Esophagus muscularis mucosa (tissue), 4 donors: ENCODE data around the gene MELTF. TPM values are rescaled to one million over a fixed set of nuclear protein-coding genes. Genes with fewer than 3 reads are reported as not detected.

Experiments
- DNase-seq: peaks from one replicate; pipeline ENCODE4 v3.0.0-alpha.2; 2017; ENCODE audit errors: extremely low spot score
- H3K27ac ChIP-seq, 4 donors: fragments of 200-600 bp; sonication (generic); replicated peaks in 1 of 4; 1 replicate in 3 of 4; 2 replicates in 1 of 4; pipeline ENCODE4 v1.5.1; 2016 to 2019; ENCODE audit warnings: mild to moderate bottlenecking in 1 of 4
- H3K27me3 ChIP-seq, 4 donors: fragments of 200-600 bp; sonication (generic); one replicate each; pipeline versions ENCODE4 v1.5.1 to v1.6.0; 2016 to 2019
- H3K36me3 ChIP-seq, 4 donors: fragments of 200-600 bp; sonication (generic); one replicate each; pipeline ENCODE4 v1.5.1; 2016 to 2019
- H3K4me1 ChIP-seq, 4 donors: fragments of 200-600 bp; sonication (generic); one replicate each; pipeline ENCODE4 v1.5.1; 2016 to 2019
- H3K4me3 ChIP-seq, 4 donors: fragments of 200-600 bp; sonication (generic); 1 replicate in 2 of 4; 2 replicates in 2 of 4; pipeline ENCODE4 v1.5.1; 2016 to 2019; ENCODE audit warnings: mild to moderate bottlenecking in 4 of 4, moderate library complexity in 1 of 4
- H3K9me3 ChIP-seq, 4 donors: fragments of 200-600 bp; sonication (generic); 1 replicate in 3 of 4; 2 replicates in 1 of 4; pipeline ENCODE4 v1.5.1; 2016 to 2019
- CTCF ChIP-seq, 3 experiments: fragments of 200-600 bp in 2 of 3; fragments of 450-650 bp in 1 of 3; sonication (generic) in 2 of 3; IDR thresholded peaks; one replicate each; pipeline ENCODE4 v1.5.1; 2017 to 2019; ENCODE audit warnings: antibody characterized with exemption in 3 of 3, mild to moderate bottlenecking in 2 of 3, moderate library complexity in 1 of 3
- EP300 ChIP-seq: sonication (generic); formaldehyde crosslinking; IDR thresholded peaks from one replicate; pipeline ENCODE4 v1.6.1; 2017; ENCODE audit warnings: antibody characterized with exemption
- POLR2A ChIP-seq: fragments of 450-650 bp; IDR thresholded peaks from one replicate; pipeline ENCODE4 v1.6.1; 2017; ENCODE audit warnings: antibody characterized with exemption, moderate library complexity, mild to moderate bottlenecking, low read depth
- POLR2AphosphoS5 ChIP-seq, 2 donors: sonication (generic); formaldehyde crosslinking; IDR thresholded peaks; one replicate each; pipeline ENCODE4 v1.6.1; 2017; ENCODE audit warnings: antibody characterized with exemption in 2 of 2
- WGBS: methylation state at CpG from one replicate; pipeline ENCODE4 v1.1.5; 2018; 5-methylcytosine and 5-hydroxymethylcytosine counted together
- intact Hi-C: fragments of 100-400 bp; cut with DNase I; formaldehyde crosslinking; loops from one replicate; pipeline ENCODE4 v1.15.1; 2023
- total RNA-seq, 4 donors: library from RNA; depleted of rRNA; stranded (reverse); fragments of >200 nt; gene quantifications; one replicate each; pipeline versions ENCODE4 v1.1.0 to v1.2.1, GENCODE V29; 2016

Gene MELTF
- total RNA-seq, 4 donors from 2014 or later: 3.6 to 9.1 (median 4.5) TPM

GRCh38 chr3:196981657-196982056, 48.0 kb downstream of the MELTF start:
- TF ChIP-seq POLR2A (no peak), POLR2AphosphoS5 (IDR thresholded peaks at IDR 0.05) (no peak)
- Histone ChIP-seq H3K36me3 (no peaks in the 10 kb centered on the region), H3K27ac (no peak overlapping the region), H3K4me1 (peaks cover 0 to 8% (median 4%) of the 10 kb centered on the region in 4 donors), H3K9me3 (peaks cover 0 to 8% (median 0%) of the 10 kb centered on the region in 4 donors), H3K27me3 (peaks cover 0 to 20% (median 0%) of the 10 kb centered on the region in 4 donors), H3K4me3 (no peak overlapping the region)
- intact Hi-C loops: no loop called here
- no peak for DNase-seq
- WGBS: 93% methylated on average over 13 of the region's 13 CpGs

GRCh38 chr3:196979545-196979944, 50.1 kb downstream of the MELTF start:
- WGBS: 84% methylated on average over 9 of the region's 10 CpGs
- intact Hi-C loops: loop anchor here (2.0 kb wide), 1 partner anchor 207 kb away; no protein-coding TSS in a partner anchor
- Histone ChIP-seq H3K9me3 (peaks cover 0 to 8% (median 0%) of the 10 kb centered on the region in 4 donors), H3K4me1 (peaks cover 0 to 8% (median 4%) of the 10 kb centered on the region in 4 donors), H3K27me3 (peaks cover 0 to 8% (median 0%) of the 10 kb centered on the region in 4 donors), H3K27ac (no peak overlapping the region), H3K36me3 (no peaks in the 10 kb centered on the region), H3K4me3 (no peak overlapping the region)
- no peak for DNase-seq
- TF ChIP-seq CTCF (IDR thresholded peaks at IDR 0.05) (no peak), POLR2AphosphoS5 (IDR thresholded peaks at IDR 0.05) (no peak), EP300 (no peak), POLR2A (no peak)

- H3K27ac ChIP-seq: no peak overlapping the region
- DNase-seq: no peak
- peaks cover 0 to 4% (median 0%) of the 10 kb centered on the region in 4 donors for H3K27me3 ChIP-seq
- H3K4me1 ChIP-seq: peaks cover 0 to 8% (median 4%) of the 10 kb centered on the region in 4 donors
- no peak overlapping the region for H3K4me3 ChIP-seq
- no peaks in the 10 kb centered on the region for H3K9me3 ChIP-seq
- no peaks in the 10 kb centered on the region for H3K36me3 ChIP-seq
- intact Hi-C loops: no loop called here
- 78% methylated on average over 11 of the region's 11 CpGs for WGBS
- no peak for TF ChIP-seq EP300
- no peak for TF ChIP-seq POLR2A
- no peak for TF ChIP-seq POLR2AphosphoS5 (IDR thresholded peaks at IDR 0.05)
- TF ChIP-seq CTCF (IDR thresholded peaks at IDR 0.05): no peak
Measured at GRCh38 chr3:196976941-196977340, 52.7 kb downstream of the MELTF start.

- WGBS: 77% methylated on average over 4 of the region's 4 CpGs
- Histone ChIP-seq H3K4me1 (peaks cover 0 to 8% (median 4%) of the 10 kb centered on the region in 4 donors), H3K27me3 (peaks cover 0 to 4% (median 0%) of the 10 kb centered on the region in 4 donors), H3K36me3 (no peaks in the 10 kb centered on the region), H3K27ac (no peak overlapping the region), H3K9me3 (no peaks in the 10 kb centered on the region), H3K4me3 (no peak overlapping the region)
- intact Hi-C loops: no loop called here
- TF ChIP-seq POLR2AphosphoS5 (IDR thresholded peaks at IDR 0.05) (no peak), POLR2A (no peak), CTCF (IDR thresholded peaks at IDR 0.05) (no peak), EP300 (no peak)
- no peak for DNase-seq
Measured at GRCh38 chr3:196975349-196975748, 54.3 kb downstream of the MELTF start.

GRCh38 chr3:196974661-196975060, 55.0 kb downstream of the MELTF start:
- intact Hi-C loops: no loop called here
- peaks cover 3 to 15% (median 8%) of the 10 kb centered on the region in 4 donors for H3K4me1 ChIP-seq
- TF ChIP-seq CTCF (IDR thresholded peaks at IDR 0.05) (no peak), EP300 (no peak), POLR2AphosphoS5 (IDR thresholded peaks at IDR 0.05) (no peak), POLR2A (no peak)

More at GRCh38 chr3:196974661-196975060, 55.0 kb downstream of the MELTF start:
- no peak for DNase-seq
- no peaks in the 10 kb centered on the region for H3K9me3 ChIP-seq
- WGBS: 90% methylated on average over 5 of the region's 5 CpGs
- H3K27ac ChIP-seq: no peak overlapping the region
- H3K27me3 ChIP-seq: peaks cover 0 to 4% (median 0%) of the 10 kb centered on the region in 4 donors
- H3K36me3 ChIP-seq: no peaks in the 10 kb centered on the region
- H3K4me3 ChIP-seq: no peak overlapping the region
